SK-N-SH treated with all-trans-retinoic acid at 6 μM for 48 hours (cell line): ENCODE data around the gene ATAD3B.
A peak's percentile ranks its signal among the peaks of the same experiment; 100 is the strongest.

Experiments
- ATAC-seq: fragments of 200-7000 bp; cut with Tn5 transposase; 3 replicates; pipeline ENCODE4 v1.9.1; 2020; ENCODE audit warnings: mild to moderate bottlenecking, moderate library complexity
- ARNTL ChIP-seq: fragments of 450-650 bp; formaldehyde crosslinking; IDR thresholded peaks from 2 replicates; pipeline ENCODE4 v1.5.0; 2020; ENCODE audit warnings: low read depth, mild to moderate bottlenecking, moderate library complexity, borderline replicate concordance
- CSDC2 ChIP-seq: fragments of 250-450 bp; sonication (Bioruptor Pico); IDR thresholded peaks from 2 replicates; pipeline ENCODE4 v1.5.0; 2020; ENCODE audit warnings: mild to moderate bottlenecking, moderate library complexity
- ESRRG ChIP-seq: fragments of 250-450 bp; sonication (Bioruptor Pico); IDR thresholded peaks from 2 replicates; pipeline ENCODE4 v1.6.1; 2021; ENCODE audit warnings: mild to moderate bottlenecking
- GLIS3 ChIP-seq: fragments of 250-450 bp; sonication (Bioruptor Pico); IDR thresholded peaks from 2 replicates; pipeline ENCODE4 v1.5.0; 2020; ENCODE audit warnings: mild to moderate bottlenecking, moderate library complexity
- OSR1 ChIP-seq: fragments of 250-450 bp; sonication (Bioruptor Pico); IDR thresholded peaks from 2 replicates; pipeline ENCODE4 v1.8.0; 2022; ENCODE audit warnings: moderate library complexity, mild to moderate bottlenecking, inconsistent platforms
- PPARA ChIP-seq: fragments of 250-450 bp; sonication (Bioruptor Pico); IDR thresholded peaks from 2 replicates; pipeline ENCODE4 v1.5.0; 2020; ENCODE audit warnings: mild to moderate bottlenecking, borderline replicate concordance
- RARB ChIP-seq: fragments of 250-450 bp; sonication (Bioruptor Pico); IDR thresholded peaks from 2 replicates; pipeline ENCODE4 v1.8.0; 2021; ENCODE audit warnings: mild to moderate bottlenecking, moderate library complexity
- SNAI2 ChIP-seq: fragments of 250-450 bp; sonication (Bioruptor Pico); IDR thresholded peaks from 2 replicates; pipeline ENCODE4 v1.5.0; 2020; ENCODE audit warnings: mild to moderate bottlenecking, moderate library complexity
- TCF4 ChIP-seq: fragments of 250-450 bp; sonication (Bioruptor Pico); IDR thresholded peaks from 2 replicates; pipeline ENCODE4 v1.8.0; 2021; ENCODE audit warnings: mild to moderate bottlenecking, moderate library complexity, borderline replicate concordance
- TOX ChIP-seq: fragments of 250-450 bp; sonication (Bioruptor Pico); IDR thresholded peaks from 2 replicates; pipeline ENCODE4 v1.8.0; 2021; ENCODE audit warnings: mild to moderate bottlenecking, moderate library complexity, borderline replicate concordance
- ZC3H10 ChIP-seq: fragments of 250-450 bp; sonication (Bioruptor Pico); IDR thresholded peaks from 2 replicates; pipeline ENCODE4 v1.5.1; 2021; ENCODE audit warnings: mild to moderate bottlenecking, moderate library complexity
- ZFP3 ChIP-seq: fragments of 250-450 bp; sonication (Bioruptor Pico); IDR thresholded peaks from 2 replicates; pipeline ENCODE4 v1.5.0; 2020; ENCODE audit warnings: mild to moderate bottlenecking, moderate library complexity
- ZFP30 ChIP-seq: fragments of 450-650 bp; formaldehyde crosslinking; IDR thresholded peaks from 2 replicates; pipeline ENCODE4 v1.5.0; 2022; ENCODE audit warnings: mild to moderate bottlenecking, moderate library complexity
- ZNF565 ChIP-seq: fragments of 450-650 bp; formaldehyde crosslinking; conservative IDR thresholded peaks from 2 replicates; pipeline ENCODE4 v1.5.0; 2020; ENCODE audit warnings: low read depth, mild to moderate bottlenecking, moderate library complexity
- ZNF8 ChIP-seq: fragments of 450-650 bp; formaldehyde crosslinking; IDR thresholded peaks from 2 replicates; pipeline ENCODE4 v1.5.0; 2020; ENCODE audit warnings: mild to moderate bottlenecking, moderate library complexity
- TF ChIP-seq, protein P1 (sequence below): fragments of 250-450 bp; sonication (Bioruptor Pico); IDR thresholded peaks from 2 replicates; pipeline ENCODE4 v1.5.0; 2020; ENCODE audit warnings: mild to moderate bottlenecking, moderate library complexity
- TF ChIP-seq, protein P2 (sequence below): fragments of 250-450 bp; sonication (Bioruptor Pico); IDR thresholded peaks from 2 replicates; pipeline ENCODE4 v1.8.0; 2020; ENCODE audit warnings: mild to moderate bottlenecking, moderate library complexity, borderline replicate concordance
- TF ChIP-seq, protein P3 (sequence below): fragments of 250-450 bp; sonication (Bioruptor Pico); IDR thresholded peaks from 2 replicates; pipeline ENCODE4 v1.5.1; 2021; ENCODE audit warnings: mild to moderate bottlenecking, moderate library complexity
- TF ChIP-seq, protein P4 (sequence below): fragments of 250-450 bp; sonication (Bioruptor Pico); IDR thresholded peaks from 2 replicates; pipeline ENCODE4 v1.8.0; 2021; ENCODE audit warnings: low read depth, mild to moderate bottlenecking, moderate library complexity, borderline replicate concordance
- TF ChIP-seq, protein P5 (sequence below): fragments of 250-450 bp; sonication (Bioruptor Pico); IDR thresholded peaks from 2 replicates; pipeline ENCODE4 v1.5.1; 2020; ENCODE audit warnings: low read depth, mild to moderate bottlenecking, moderate library complexity

Gene ATAD3B

DNA sequence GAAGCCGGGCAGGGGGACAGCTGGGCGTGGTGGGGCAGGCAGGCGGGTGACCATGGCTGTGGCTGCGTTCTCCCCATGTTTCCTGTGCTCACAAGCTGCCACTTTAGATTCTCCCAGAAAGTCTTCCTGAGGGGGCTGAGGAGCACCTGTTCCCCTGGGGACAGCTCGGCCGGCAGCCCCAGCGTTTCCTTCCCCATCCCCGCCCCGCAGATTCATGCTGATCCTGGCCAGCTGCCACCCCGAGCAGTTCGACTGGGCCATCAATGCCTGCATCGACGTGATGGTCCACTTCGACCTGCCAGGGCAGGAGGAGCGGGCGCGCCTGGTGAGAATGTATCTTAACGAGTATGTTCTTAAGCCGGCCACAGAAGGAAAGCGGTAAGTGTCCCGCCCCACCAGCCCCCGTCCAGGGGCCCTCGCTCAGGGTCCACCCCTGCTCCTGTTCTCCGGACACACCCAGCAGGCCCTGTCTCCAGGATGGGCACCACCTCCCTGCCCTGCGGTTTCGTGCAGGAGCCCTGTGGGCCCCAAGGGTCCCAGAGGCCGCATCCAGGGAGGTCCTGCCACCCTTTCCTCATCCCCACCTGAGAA lies 10.9 kb upstream of the ATAD3B start:
- ATAC-seq: no peak
- no peak for TF ChIP-seq ESRRG (CRISPR knock-in tag)
- no peak for TF ChIP-seq CSDC2
- TF ChIP-seq, protein P1, sequence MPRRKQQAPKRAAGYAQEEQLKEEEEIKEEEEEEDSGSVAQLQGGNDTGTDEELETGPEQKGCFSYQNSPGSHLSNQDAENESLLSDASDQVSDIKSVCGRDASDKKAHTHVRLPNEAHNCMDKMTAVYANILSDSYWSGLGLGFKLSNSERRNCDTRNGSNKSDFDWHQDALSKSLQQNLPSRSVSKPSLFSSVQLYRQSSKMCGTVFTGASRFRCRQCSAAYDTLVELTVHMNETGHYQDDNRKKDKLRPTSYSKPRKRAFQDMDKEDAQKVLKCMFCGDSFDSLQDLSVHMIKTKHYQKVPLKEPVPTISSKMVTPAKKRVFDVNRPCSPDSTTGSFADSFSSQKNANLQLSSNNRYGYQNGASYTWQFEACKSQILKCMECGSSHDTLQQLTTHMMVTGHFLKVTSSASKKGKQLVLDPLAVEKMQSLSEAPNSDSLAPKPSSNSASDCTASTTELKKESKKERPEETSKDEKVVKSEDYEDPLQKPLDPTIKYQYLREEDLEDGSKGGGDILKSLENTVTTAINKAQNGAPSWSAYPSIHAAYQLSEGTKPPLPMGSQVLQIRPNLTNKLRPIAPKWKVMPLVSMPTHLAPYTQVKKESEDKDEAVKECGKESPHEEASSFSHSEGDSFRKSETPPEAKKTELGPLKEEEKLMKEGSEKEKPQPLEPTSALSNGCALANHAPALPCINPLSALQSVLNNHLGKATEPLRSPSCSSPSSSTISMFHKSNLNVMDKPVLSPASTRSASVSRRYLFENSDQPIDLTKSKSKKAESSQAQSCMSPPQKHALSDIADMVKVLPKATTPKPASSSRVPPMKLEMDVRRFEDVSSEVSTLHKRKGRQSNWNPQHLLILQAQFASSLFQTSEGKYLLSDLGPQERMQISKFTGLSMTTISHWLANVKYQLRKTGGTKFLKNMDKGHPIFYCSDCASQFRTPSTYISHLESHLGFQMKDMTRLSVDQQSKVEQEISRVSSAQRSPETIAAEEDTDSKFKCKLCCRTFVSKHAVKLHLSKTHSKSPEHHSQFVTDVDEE (CRISPR knock-in tag): no peak
- TF ChIP-seq ZC3H10: no peak
- no peak for TF ChIP-seq SNAI2 (CRISPR knock-in tag)
- TF ChIP-seq GLIS3: no peak
- no peak for TF ChIP-seq ZFP30 (CRISPR knock-in tag)
- TF ChIP-seq ZFP3: no peak
- no peak for TF ChIP-seq ARNTL
- TF ChIP-seq OSR1: no peak
- TF ChIP-seq, protein P2, sequence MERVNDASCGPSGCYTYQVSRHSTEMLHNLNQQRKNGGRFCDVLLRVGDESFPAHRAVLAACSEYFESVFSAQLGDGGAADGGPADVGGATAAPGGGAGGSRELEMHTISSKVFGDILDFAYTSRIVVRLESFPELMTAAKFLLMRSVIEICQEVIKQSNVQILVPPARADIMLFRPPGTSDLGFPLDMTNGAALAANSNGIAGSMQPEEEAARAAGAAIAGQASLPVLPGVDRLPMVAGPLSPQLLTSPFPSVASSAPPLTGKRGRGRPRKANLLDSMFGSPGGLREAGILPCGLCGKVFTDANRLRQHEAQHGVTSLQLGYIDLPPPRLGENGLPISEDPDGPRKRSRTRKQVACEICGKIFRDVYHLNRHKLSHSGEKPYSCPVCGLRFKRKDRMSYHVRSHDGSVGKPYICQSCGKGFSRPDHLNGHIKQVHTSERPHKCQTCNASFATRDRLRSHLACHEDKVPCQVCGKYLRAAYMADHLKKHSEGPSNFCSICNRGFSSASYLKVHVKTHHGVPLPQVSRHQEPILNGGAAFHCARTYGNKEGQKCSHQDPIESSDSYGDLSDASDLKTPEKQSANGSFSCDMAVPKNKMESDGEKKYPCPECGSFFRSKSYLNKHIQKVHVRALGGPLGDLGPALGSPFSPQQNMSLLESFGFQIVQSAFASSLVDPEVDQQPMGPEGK (CRISPR knock-in tag): no peak
- TF ChIP-seq, protein P3, sequence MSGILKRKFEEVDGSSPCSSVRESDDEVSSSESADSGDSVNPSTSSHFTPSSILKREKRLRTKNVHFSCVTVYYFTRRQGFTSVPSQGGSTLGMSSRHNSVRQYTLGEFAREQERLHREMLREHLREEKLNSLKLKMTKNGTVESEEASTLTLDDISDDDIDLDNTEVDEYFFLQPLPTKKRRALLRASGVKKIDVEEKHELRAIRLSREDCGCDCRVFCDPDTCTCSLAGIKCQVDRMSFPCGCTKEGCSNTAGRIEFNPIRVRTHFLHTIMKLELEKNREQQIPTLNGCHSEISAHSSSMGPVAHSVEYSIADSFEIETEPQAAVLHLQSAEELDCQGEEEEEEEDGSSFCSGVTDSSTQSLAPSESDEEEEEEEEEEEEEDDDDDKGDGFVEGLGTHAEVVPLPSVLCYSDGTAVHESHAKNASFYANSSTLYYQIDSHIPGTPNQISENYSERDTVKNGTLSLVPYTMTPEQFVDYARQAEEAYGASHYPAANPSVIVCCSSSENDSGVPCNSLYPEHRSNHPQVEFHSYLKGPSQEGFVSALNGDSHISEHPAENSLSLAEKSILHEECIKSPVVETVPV (CRISPR knock-in tag): no peak
- TF ChIP-seq ZNF8 (CRISPR knock-in tag): no peak
- TF ChIP-seq, protein P4, sequence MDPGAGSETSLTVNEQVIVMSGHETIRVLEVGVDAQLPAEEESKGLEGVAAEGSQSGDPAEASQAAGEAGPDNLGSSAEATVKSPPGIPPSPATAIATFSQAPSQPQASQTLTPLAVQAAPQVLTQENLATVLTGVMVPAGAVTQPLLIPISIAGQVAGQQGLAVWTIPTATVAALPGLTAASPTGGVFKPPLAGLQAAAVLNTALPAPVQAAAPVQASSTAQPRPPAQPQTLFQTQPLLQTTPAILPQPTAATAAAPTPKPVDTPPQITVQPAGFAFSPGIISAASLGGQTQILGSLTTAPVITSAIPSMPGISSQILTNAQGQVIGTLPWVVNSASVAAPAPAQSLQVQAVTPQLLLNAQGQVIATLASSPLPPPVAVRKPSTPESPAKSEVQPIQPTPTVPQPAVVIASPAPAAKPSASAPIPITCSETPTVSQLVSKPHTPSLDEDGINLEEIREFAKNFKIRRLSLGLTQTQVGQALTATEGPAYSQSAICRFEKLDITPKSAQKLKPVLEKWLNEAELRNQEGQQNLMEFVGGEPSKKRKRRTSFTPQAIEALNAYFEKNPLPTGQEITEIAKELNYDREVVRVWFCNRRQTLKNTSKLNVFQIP (CRISPR knock-in tag): no peak
- TF ChIP-seq, protein P5, sequence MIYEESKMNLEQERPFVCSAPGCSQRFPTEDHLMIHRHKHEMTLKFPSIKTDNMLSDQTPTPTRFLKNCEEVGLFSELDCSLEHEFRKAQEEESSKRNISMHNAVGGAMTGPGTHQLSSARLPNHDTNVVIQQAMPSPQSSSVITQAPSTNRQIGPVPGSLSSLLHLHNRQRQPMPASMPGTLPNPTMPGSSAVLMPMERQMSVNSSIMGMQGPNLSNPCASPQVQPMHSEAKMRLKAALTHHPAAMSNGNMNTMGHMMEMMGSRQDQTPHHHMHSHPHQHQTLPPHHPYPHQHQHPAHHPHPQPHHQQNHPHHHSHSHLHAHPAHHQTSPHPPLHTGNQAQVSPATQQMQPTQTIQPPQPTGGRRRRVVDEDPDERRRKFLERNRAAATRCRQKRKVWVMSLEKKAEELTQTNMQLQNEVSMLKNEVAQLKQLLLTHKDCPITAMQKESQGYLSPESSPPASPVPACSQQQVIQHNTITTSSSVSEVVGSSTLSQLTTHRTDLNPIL (CRISPR knock-in tag): no peak
- TF ChIP-seq PPARA (CRISPR knock-in tag): no peak

DNA sequence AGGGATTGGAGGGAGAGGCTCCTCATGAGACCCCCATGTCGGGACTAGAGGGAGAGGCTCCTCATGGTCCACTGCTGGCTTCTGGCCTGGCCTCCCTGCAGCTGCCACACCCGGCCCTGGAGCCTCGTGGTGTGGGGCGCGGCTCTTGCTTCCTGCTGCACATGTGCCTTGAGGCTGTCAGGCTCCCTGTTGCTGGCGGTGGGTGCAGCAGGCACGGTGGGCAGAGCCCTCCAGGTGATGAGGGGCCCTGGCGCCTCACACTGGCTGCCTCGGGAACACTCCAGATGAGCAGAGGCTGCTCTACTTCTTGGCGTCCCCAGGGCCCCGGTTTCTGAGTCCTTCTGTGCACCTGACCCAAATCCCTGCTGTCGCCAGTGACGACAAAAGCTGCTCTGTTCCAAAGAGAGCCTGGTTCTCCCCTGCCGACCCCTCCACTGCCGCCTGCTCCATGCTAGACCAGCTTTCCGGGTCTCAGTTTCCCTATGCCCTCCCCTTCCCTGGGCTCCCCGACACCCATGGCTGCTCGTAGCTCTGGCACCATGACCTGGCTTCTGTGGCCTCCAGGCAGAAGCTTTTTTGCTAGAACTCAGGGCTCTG lies 9.7 kb upstream of the ATAD3B start:
- peak; percentile 18; the same call in 2 of the 3 replicates for ATAC-seq
- TF ChIP-seq SNAI2 (CRISPR knock-in tag) (no peak), PPARA (CRISPR knock-in tag) (no peak), TCF4 (no peak), ZNF565 (no peak), TOX (no peak), CSDC2 (no peak), RARB (CRISPR knock-in tag) (no peak), ESRRG (CRISPR knock-in tag) (no peak)
- TF ChIP-seq, protein P4 (CRISPR knock-in tag): no peak
- TF ChIP-seq, protein P5 (CRISPR knock-in tag): no peak
